Measurements from ENCODE around the gene SHISA9. TPM values are rescaled to one million over a fixed set of nuclear protein-coding genes. Genes with fewer than 3 reads are reported as not detected.

SHISA9 gene
- total RNA-seq, 3 donors from 2014 or later: 0.33 to 4.1 TPM; not detected in 1

DNA sequence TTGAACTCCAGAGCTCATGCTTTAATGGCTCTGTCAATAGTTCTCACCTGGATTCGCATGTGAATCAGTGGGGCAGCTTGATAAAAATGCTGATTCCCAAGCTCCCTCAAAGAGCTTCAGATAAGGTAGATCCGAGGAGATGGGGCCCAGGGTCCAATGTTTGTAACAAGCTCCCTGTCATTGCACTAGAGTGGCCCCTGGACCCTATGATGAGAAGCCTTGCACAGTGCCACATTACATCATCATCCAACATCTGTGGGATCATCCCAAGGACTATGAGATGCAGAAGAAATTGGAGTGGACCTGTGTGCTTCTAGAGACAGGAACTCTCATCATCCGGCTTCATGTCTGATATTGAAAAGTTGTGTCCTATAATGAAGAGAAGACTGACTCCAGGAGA, 340.8 kb downstream of the SHISA9 start:
- no peak for TF ChIP-seq POLR2AphosphoS5 (IDR thresholded peaks at IDR 0.05)
- TF ChIP-seq POLR2A (IDR thresholded peaks at IDR 0.05): no peak
- TF ChIP-seq, protein P1, sequence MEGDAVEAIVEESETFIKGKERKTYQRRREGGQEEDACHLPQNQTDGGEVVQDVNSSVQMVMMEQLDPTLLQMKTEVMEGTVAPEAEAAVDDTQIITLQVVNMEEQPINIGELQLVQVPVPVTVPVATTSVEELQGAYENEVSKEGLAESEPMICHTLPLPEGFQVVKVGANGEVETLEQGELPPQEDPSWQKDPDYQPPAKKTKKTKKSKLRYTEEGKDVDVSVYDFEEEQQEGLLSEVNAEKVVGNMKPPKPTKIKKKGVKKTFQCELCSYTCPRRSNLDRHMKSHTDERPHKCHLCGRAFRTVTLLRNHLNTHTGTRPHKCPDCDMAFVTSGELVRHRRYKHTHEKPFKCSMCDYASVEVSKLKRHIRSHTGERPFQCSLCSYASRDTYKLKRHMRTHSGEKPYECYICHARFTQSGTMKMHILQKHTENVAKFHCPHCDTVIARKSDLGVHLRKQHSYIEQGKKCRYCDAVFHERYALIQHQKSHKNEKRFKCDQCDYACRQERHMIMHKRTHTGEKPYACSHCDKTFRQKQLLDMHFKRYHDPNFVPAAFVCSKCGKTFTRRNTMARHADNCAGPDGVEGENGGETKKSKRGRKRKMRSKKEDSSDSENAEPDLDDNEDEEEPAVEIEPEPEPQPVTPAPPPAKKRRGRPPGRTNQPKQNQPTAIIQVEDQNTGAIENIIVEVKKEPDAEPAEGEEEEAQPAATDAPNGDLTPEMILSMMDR (IDR thresholded peaks at IDR 0.05): no peak
- Histone ChIP-seq H3K4me3 (no peak overlapping the region), H3K4me1 (no peaks in the 10 kb centered on the region), H3K9me3 (no peaks in the 10 kb centered on the region), H3K27me3 (no peaks in the 10 kb centered on the region), H3K36me3 (no peaks in the 10 kb centered on the region), H3K27ac (no peak overlapping the region)
- DNase-seq (ENCODE audit: low spot score in 2 of 2): no peak
- intact Hi-C loops (cut with DNase I; ENCODE audit: low total_unique reads): no loop called here

DNA sequence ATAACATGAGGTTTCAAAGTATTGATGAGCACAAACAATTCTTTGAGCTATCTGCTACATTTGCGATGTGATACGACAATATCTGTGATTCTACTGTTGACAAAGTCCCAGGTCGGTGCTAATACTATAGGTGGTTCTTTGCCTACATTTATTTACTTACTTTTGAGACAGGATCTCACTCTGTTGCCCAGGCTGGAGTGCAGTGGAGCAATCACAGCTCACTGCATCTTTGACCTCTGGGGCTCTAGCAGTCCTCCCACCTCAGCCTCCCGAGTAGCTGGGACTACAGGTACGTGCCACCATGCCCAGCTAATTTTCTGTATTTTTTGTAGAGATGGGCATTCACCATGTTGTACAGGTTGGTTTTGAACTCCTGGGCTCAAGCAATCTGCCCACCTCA, 343.4 kb downstream of the SHISA9 start:
- Histone ChIP-seq H3K27me3 (no peaks in the 10 kb centered on the region), H3K4me3 (no peak overlapping the region), H3K4me1 (no peaks in the 10 kb centered on the region), H3K36me3 (no peaks in the 10 kb centered on the region), H3K9me3 (no peaks in the 10 kb centered on the region), H3K27ac (no peak overlapping the region)
- DNase-seq (ENCODE audit: low spot score in 2 of 2): no peak
- TF ChIP-seq POLR2AphosphoS5 (IDR thresholded peaks at IDR 0.05): no peak
- TF ChIP-seq, protein P1 (IDR thresholded peaks at IDR 0.05): no peak
- TF ChIP-seq POLR2A (IDR thresholded peaks at IDR 0.05): no peak
- intact Hi-C loops (cut with DNase I; ENCODE audit: low total_unique reads): no loop called here

DNA sequence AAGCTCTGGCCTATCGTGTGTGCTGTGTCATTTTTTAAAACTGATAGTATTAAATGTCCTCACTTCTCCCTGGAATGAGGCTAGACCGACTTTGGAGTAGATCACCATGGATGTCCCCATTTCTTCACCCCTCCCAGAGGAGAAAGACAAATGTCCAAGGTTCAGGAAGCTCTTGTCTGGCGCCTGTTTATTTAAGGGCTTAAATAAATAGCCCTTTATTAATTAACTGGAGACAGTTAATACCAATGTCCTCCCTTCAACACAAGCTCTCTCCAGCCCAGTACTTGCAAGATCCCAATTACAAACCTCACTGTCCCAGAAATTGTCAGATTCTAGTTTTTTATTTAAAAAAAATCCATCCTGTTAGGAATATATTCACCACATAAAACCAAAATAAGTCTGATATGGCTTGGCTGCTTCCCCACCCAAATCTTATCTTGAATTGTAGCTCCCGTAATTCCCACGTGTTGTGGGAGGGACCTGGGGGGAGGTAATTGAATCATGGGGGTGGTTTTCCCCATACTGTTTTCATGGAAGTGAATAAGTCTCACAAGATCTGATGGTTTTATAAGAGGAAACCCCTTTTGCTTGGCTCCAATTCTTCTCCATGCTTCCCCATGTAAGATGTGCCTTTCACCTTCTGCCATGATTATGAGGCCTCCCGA, 344.4 kb downstream of the SHISA9 start:
- Histone ChIP-seq H3K4me3 (no peak overlapping the region), H3K9me3 (no peaks in the 10 kb centered on the region), H3K27me3 (no peaks in the 10 kb centered on the region), H3K36me3 (no peaks in the 10 kb centered on the region), H3K27ac (no peak overlapping the region), H3K4me1 (no peaks in the 10 kb centered on the region)
- intact Hi-C loops (cut with DNase I; ENCODE audit: low total_unique reads): no loop called here
- DNase-seq (ENCODE audit: low spot score in 2 of 2): no peak
- TF ChIP-seq, protein P1 (IDR thresholded peaks at IDR 0.05): no peak
- TF ChIP-seq POLR2A (IDR thresholded peaks at IDR 0.05) (no peak), POLR2AphosphoS5 (IDR thresholded peaks at IDR 0.05) (no peak)

DNA sequence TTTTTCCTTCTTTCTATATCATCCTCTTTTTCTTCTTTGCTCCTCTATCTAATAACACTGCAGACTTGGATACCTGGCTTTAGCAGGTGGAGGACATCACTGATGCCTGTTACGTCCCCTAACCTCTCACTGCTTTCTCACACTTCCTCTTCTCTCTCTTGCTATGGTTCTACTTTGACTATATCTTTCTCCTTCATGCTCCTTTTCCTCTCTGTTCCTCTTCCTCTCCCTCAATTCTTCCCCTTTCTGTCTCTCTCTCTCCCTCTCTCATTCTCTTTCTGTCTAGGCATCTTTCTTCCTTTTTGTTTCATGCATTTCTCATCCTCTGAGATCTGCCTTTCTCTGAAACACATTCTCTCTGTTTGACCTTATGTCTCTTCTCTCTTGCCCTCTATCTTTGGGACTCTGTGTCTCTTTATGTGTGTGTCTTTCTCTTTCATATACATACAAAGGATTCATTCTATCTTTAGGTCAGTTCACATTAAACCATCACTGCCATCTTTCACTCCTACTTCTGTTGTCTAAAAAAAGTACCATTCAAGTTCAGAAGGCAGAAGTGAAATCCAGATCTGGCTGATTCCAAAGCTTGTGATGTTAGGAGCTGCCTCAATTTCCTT, 353.7 kb downstream of the SHISA9 start:
- no peak for DNase-seq (ENCODE audit: low spot score in 2 of 2)
- H3K4me3 ChIP-seq: no peak overlapping the region
- no peaks in the 10 kb centered on the region for H3K36me3 ChIP-seq
- no peaks in the 10 kb centered on the region for H3K4me1 ChIP-seq
- H3K27ac ChIP-seq: no peak overlapping the region
- TF ChIP-seq POLR2A (IDR thresholded peaks at IDR 0.05) (no peak), POLR2AphosphoS5 (IDR thresholded peaks at IDR 0.05) (no peak)
- TF ChIP-seq, protein P1 (IDR thresholded peaks at IDR 0.05): no peak
- peaks cover 8 to 10% of the 10 kb centered on the region in 2 donors for H3K9me3 ChIP-seq
- intact Hi-C loops (cut with DNase I; ENCODE audit: low total_unique reads): no loop called here
- H3K27me3 ChIP-seq: no peaks in the 10 kb centered on the region

DNA sequence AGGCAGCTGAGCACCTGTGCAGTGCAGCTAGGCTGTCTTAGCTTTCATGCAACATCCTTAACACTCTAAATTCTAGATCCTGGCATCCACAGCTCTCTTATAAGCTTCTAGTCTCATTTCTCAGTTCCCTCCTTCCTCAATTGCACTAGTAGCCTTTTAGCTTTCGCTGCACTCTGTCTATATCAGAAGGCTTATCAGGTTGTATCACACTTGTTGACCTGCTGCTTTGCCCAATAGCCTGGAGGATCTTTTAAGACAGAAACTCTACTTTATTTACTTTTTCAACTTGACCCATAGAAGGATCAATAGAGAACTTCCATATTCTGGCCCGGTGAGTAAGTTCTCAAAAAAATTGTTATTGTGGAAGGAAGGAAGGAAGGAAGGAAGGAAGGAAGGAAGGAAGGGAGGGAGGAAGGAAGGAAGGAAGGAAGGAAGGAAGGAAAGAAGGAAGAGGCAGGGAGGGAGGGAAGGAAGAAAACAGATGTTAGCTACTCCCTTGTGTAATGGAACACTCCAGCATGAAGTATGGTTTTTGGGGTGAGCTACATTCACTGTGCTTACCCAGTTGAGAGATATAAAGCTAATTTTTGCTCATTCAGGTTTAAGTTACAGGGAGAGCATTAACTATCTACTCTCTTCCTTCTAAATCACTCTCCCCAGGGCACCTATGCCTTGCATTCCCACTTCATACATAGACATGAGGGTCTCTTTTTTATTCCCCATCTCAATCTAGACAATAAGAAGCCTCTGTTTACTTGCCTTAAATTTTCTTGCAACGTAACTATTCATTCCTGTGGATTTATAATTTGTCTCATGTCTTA, 361.1 kb downstream of the SHISA9 start:
- H3K27ac ChIP-seq: no peak overlapping the region
- H3K27me3 ChIP-seq: no peaks in the 10 kb centered on the region
- TF ChIP-seq POLR2AphosphoS5 (IDR thresholded peaks at IDR 0.05): no peak
- no peak for TF ChIP-seq POLR2A (IDR thresholded peaks at IDR 0.05)
- TF ChIP-seq, protein P1 (IDR thresholded peaks at IDR 0.05): no peak
- H3K9me3 ChIP-seq: peaks cover 8 to 10% of the 10 kb centered on the region in 2 donors
- no peak overlapping the region for H3K4me3 ChIP-seq
- no peak for DNase-seq (ENCODE audit: low spot score in 2 of 2)
- H3K4me1 ChIP-seq: no peaks in the 10 kb centered on the region
- H3K36me3 ChIP-seq: no peaks in the 10 kb centered on the region
- intact Hi-C loops (cut with DNase I; ENCODE audit: low total_unique reads): no loop called here

Measured in breast epithelium (tissue), 4 donors.